LNCaP clone FGC (cell line): ENCODE results near the gene CTDP1.

Experiments used
- DNase-seq: peaks from one replicate; pipeline ENCODE4 v3.0.0-alpha.2; 2011; ENCODE audit warnings: low read depth
- H3K4me3 ChIP-seq: 2 replicates; pipeline ENCODE4 v1.5.1; 2011; ENCODE audit warnings: mild to moderate bottlenecking, low read depth, low read length, control low read depth
- CTCF ChIP-seq: IDR thresholded peaks from 2 replicates; pipeline ENCODE4 v1.5.1; 2012; ENCODE audit warnings: mild to moderate bottlenecking; ENCODE audit not compliant: control insufficient read depth, insufficient read depth; ENCODE audit errors: extremely low read depth

Gene CTDP1

GRCh38 chr18:79769698-79770500 lies 90.3 kb downstream of the CTDP1 start:
- TF ChIP-seq CTCF = no peak
- DNase-seq = no peak
- H3K4me3 ChIP-seq = no peak overlapping the region

- no peak overlapping the region for H3K4me3 ChIP-seq
- TF ChIP-seq CTCF = no peak
- no peak for DNase-seq
These were observed 90.9 kb downstream of the CTDP1 start for GRCh38 chr18:79770501-79770815.

GRCh38 chr18:79770826-79771225 lies 91.2 kb downstream of the CTDP1 start:
- no peak for DNase-seq
- TF ChIP-seq CTCF = no peak

DNA sequence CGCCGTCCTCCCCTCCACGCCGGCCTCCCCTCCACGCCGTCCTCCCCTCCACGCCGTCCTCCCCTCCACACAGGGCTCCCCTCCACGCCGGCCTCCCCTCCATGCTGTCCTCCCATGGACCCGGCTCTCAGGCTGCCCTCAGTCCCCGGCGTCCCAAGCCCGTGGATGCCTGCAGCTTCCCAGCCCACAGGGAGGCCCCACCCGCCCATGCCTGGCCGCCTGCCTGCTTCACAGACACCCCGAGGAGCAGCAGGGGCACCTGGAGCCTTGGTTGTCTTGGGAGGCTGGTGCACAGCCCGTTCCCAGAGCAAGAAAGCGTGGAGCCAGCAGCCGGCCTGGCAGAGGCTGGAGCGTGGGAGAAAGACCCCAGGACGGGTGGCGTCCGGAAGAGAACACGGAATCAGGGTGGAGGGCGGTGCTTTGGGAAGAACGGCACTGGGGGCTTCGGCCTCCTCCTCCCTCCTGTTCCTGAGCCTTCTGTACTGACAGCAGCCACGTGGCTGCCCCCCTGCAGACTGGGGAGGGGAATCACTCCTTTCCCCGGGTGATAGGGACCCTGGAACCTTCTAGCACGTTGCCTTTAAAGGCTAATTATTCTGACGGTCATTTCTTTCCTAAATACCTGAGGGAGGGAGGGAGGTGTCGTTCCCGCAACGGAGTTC lies 92.0 kb downstream of the CTDP1 start:
- no peak for TF ChIP-seq CTCF
- no peak overlapping the region for H3K4me3 ChIP-seq
- no peak for DNase-seq

More at GRCh38 chr18:79770826-79771225, 91.2 kb downstream of the CTDP1 start:
- H3K4me3 ChIP-seq = no peak overlapping the region

DNA sequence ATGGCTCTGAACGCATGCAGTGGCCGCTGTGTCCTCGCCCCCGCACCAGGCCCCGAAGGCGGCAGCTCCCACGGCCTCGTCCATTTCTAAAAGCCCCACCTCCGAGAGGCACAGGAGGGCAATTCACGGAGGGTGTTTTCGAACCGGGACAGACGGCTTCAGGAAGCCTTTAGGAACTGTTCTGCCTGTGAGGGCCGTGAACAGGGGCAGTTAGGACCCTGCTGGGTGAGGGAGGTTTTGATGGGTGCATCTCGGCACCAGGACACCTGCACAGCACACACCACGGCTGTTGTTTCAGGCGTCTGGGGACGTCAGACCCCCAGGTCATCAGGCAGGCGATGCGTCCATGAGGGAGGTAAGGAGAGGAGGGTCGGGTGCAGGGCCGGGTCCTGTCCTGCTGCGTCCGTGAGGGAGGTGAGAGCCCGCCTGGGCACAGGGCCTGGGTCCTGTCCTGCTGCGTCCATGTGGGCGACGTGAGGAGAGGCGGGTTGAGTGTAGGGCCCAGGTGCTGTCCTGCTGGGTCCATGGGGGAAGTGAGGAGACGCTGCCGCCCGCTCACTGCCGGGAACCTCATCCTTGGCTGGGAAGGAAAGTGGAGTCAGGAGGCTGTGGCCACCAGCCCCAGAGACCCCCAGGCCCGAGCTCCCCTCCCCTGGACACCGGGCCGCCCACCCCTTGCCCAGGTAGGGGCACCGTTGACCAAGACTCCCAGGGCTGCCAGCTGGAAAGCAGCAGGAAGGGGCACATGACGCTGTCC lies 92.7 kb downstream of the CTDP1 start:
- H3K4me3 ChIP-seq = no peak overlapping the region
- no peak for TF ChIP-seq CTCF
- DNase-seq = no peak

GRCh38 chr18:79772865-79773696 lies 93.5 kb downstream of the CTDP1 start:
- no peak for TF ChIP-seq CTCF
- DNase-seq = no peak
- no peak overlapping the region for H3K4me3 ChIP-seq
